HG03135 (cell line): ENCODE results near the gene TAOK3.
"Not testable (repeated sequence)": the region's sequence is repeated elsewhere in the genome, so short reads cannot be mapped to it uniquely, and the experiment has no call there.

Source experiments
- ATAC-seq: cut with Tn5 transposase; IDR thresholded peaks from one replicate; pipeline ENCODE4 v1.9.1; 2021; ENCODE audit warnings: mild to moderate bottlenecking, moderate library complexity; ENCODE audit not compliant: unreplicated experiment

Gene TAOK3

GRCh38 chr12:118374126-118374725, 1.5 kb upstream of the TAOK3 start:
- ATAC-seq: no peak

- no peak for ATAC-seq
Measured at GRCh38 chr12:118373616-118374015, 909 bp upstream of the TAOK3 start.

- ATAC-seq: no peak
Measured at GRCh38 chr12:118371321-118372282, 1.1 kb downstream of the TAOK3 start.

- no peak for ATAC-seq
Measured at GRCh38 chr12:118370601-118371000, 2.1 kb downstream of the TAOK3 start.

- ATAC-seq: no peak
Measured at GRCh38 chr12:118368821-118369220, 3.9 kb downstream of the TAOK3 start.

- no peak for ATAC-seq
Measured at GRCh38 chr12:118361889-118362288, 10.8 kb downstream of the TAOK3 start.

GRCh38 chr12:118361092-118361404, 11.7 kb downstream of the TAOK3 start:
- ATAC-seq: no peak

- ATAC-seq: no peak
Measured at GRCh38 chr12:118359541-118359915, 13.2 kb downstream of the TAOK3 start.

- peak; percentile 38 for ATAC-seq
Measured at GRCh38 chr12:118358612-118359540, 13.8 kb downstream of the TAOK3 start.

GRCh38 chr12:118358008-118358359, 14.7 kb downstream of the TAOK3 start:
- ATAC-seq: no peak

- no peak for ATAC-seq
Measured at GRCh38 chr12:118357257-118358007, 15.3 kb downstream of the TAOK3 start.

GRCh38 chr12:118356809-118357256, 15.9 kb downstream of the TAOK3 start:
- no peak for ATAC-seq

GRCh38 chr12:118355843-118356242, 16.9 kb downstream of the TAOK3 start:
- no peak for ATAC-seq

- no peak for ATAC-seq
Measured at GRCh38 chr12:118354903-118355302, 17.8 kb downstream of the TAOK3 start.

GRCh38 chr12:118354503-118354902, 18.2 kb downstream of the TAOK3 start:
- ATAC-seq: not testable (repeated sequence)

GRCh38 chr12:118353721-118354120, 19.0 kb downstream of the TAOK3 start:
- no peak for ATAC-seq

- no peak for ATAC-seq
Measured at GRCh38 chr12:118350908-118351559, 21.7 kb downstream of the TAOK3 start.

- no peak for ATAC-seq
Measured at GRCh38 chr12:118347916-118348315, 24.8 kb downstream of the TAOK3 start.

- ATAC-seq: no peak
Measured at GRCh38 chr12:118346895-118347294, 25.8 kb downstream of the TAOK3 start.

- ATAC-seq: no peak
Measured at GRCh38 chr12:118345355-118345754, 27.4 kb downstream of the TAOK3 start.
